ENCODE results near the gene CUEDC1. TPM values are rescaled to one million over a fixed set of nuclear protein-coding genes. Genes with fewer than 3 reads are reported as not detected.
"Not testable (repeated sequence)": the region's sequence is repeated elsewhere in the genome, so short reads cannot be mapped to it uniquely, and the experiment has no call there.

CUEDC1 gene
- total RNA-seq, 1 donor from 2014 or later, result 24.6 TPM

GRCh38 chr17:57965521-57966160 is 10.4 kb upstream of the CUEDC1 start:
- TF ChIP-seq CTCF (IDR thresholded peaks at IDR 0.05; ENCODE audit: insufficient read depth, low read length, poor library complexity, severe bottlenecking), result no peak
- no peaks in the 10 kb centered on the region for H3K36me3 ChIP-seq (ENCODE audit: control insufficient read depth, insufficient read depth, low read length)
- DNase-seq (ENCODE audit: low read depth), result no peak
- no peaks in the 10 kb centered on the region for H3K27me3 ChIP-seq (ENCODE audit: control insufficient read depth, insufficient read depth, low read length)
- H3K4me3 ChIP-seq (ENCODE audit: low read depth, low read length), result no peak overlapping the region

- Histone ChIP-seq H3K27me3 (ENCODE audit: control insufficient read depth, insufficient read depth, low read length) (no peaks in the 10 kb centered on the region), H3K4me3 (ENCODE audit: low read depth, low read length) (no peak overlapping the region), H3K36me3 (ENCODE audit: control insufficient read depth, insufficient read depth, low read length) (no peaks in the 10 kb centered on the region)
- DNase-seq (ENCODE audit: low read depth), result no peak
- no peak for TF ChIP-seq CTCF (IDR thresholded peaks at IDR 0.05; ENCODE audit: insufficient read depth, low read length, poor library complexity, severe bottlenecking)
Observed at GRCh38 chr17:57963149-57963511, 7.9 kb upstream of the CUEDC1 start.

- H3K4me3 ChIP-seq (ENCODE audit: low read depth, low read length), result no peak overlapping the region
- H3K27me3 ChIP-seq (ENCODE audit: control insufficient read depth, insufficient read depth, low read length), result no peaks in the 10 kb centered on the region
- no peaks in the 10 kb centered on the region for H3K36me3 ChIP-seq (ENCODE audit: control insufficient read depth, insufficient read depth, low read length)
- DNase-seq (ENCODE audit: low read depth), result no peak
- no peak for TF ChIP-seq CTCF (IDR thresholded peaks at IDR 0.05; ENCODE audit: insufficient read depth, low read length, poor library complexity, severe bottlenecking)
Observed at GRCh38 chr17:57962279-57963148, 7.3 kb upstream of the CUEDC1 start.

GRCh38 chr17:57959929-57960328 is 4.7 kb upstream of the CUEDC1 start:
- H3K27me3 ChIP-seq (ENCODE audit: control insufficient read depth, insufficient read depth, low read length), result no peaks in the 10 kb centered on the region
- no peak for TF ChIP-seq CTCF (IDR thresholded peaks at IDR 0.05; ENCODE audit: insufficient read depth, low read length, poor library complexity, severe bottlenecking)
- DNase-seq (ENCODE audit: low read depth), result no peak
- no peak overlapping the region for H3K4me3 ChIP-seq (ENCODE audit: low read depth, low read length)
- no peaks in the 10 kb centered on the region for H3K36me3 ChIP-seq (ENCODE audit: control insufficient read depth, insufficient read depth, low read length)

- H3K27me3 ChIP-seq (ENCODE audit: control insufficient read depth, insufficient read depth, low read length); H3K4me3 ChIP-seq (ENCODE audit: low read depth, low read length); H3K36me3 ChIP-seq (ENCODE audit: control insufficient read depth, insufficient read depth, low read length); DNase-seq (ENCODE audit: low read depth): not testable (repeated sequence)
Observed at GRCh38 chr17:57958391-57958790, 3.2 kb upstream of the CUEDC1 start.

- DNase-seq (ENCODE audit: low read depth), result no peak
- Histone ChIP-seq H3K36me3 (ENCODE audit: control insufficient read depth, insufficient read depth, low read length) (no peaks in the 10 kb centered on the region), H3K27me3 (ENCODE audit: control insufficient read depth, insufficient read depth, low read length) (no peaks in the 10 kb centered on the region), H3K4me3 (ENCODE audit: low read depth, low read length) (no peak overlapping the region)
- TF ChIP-seq CTCF (IDR thresholded peaks at IDR 0.05; ENCODE audit: insufficient read depth, low read length, poor library complexity, severe bottlenecking), result no peak
Observed at GRCh38 chr17:57957886-57958285, 2.7 kb upstream of the CUEDC1 start.

All from kidney epithelial cell (primary cell).